ENCODE data around the gene FBXL7. TPM values are rescaled to one million over a fixed set of nuclear protein-coding genes. Genes with fewer than 3 reads are reported as not detected.

Gene FBXL7
- polyA plus RNA-seq, 3 donors from 2014 or later, result not detected

GRCh38 chr5:15579193-15579990 is 79.4 kb downstream of the FBXL7 start:
- Mint-ChIP-seq H3K27me3 (ENCODE audit: low read depth in 3 of 3) (no peaks in the 10 kb centered on the region), H3K27ac (no peak overlapping the region), H3K36me3 (peaks cover 0 to 2% (median 0%) of the 10 kb centered on the region in 3 donors), H3K4me3 (no peak overlapping the region), H3K9me3 (peaks cover 12 to 46% (median 22%) of the 10 kb centered on the region in 6 donors), H3K4me1 (no peaks in the 10 kb centered on the region)
- DNase-seq, result no peak

- H3K4me3 Mint-ChIP-seq, result no peak overlapping the region
- no peaks in the 10 kb centered on the region for H3K4me1 Mint-ChIP-seq
- H3K9me3 Mint-ChIP-seq, result peaks cover 15 to 60% (median 30%) of the 10 kb centered on the region in 6 donors
- no peak for DNase-seq
- peaks cover 0 to 4% (median 0%) of the 10 kb centered on the region in 3 donors for H3K36me3 Mint-ChIP-seq
- no peak overlapping the region for H3K27ac Mint-ChIP-seq
- H3K27me3 Mint-ChIP-seq (ENCODE audit: low read depth in 3 of 3), result peaks cover 0 to 2% (median 0%) of the 10 kb centered on the region in 3 donors
Observed at GRCh38 chr5:15584528-15584927, 84.5 kb downstream of the FBXL7 start.

- Mint-ChIP-seq H3K27ac (no peak overlapping the region), H3K27me3 (ENCODE audit: low read depth in 3 of 3) (peaks cover 0 to 2% (median 0%) of the 10 kb centered on the region in 3 donors), H3K4me3 (no peak overlapping the region), H3K9me3 (peaks cover 17 to 56% (median 32%) of the 10 kb centered on the region in 6 donors), H3K36me3 (peaks cover 0 to 4% (median 0%) of the 10 kb centered on the region in 3 donors), H3K4me1 (no peaks in the 10 kb centered on the region)
- DNase-seq, result no peak
Observed at GRCh38 chr5:15585128-15585527, 85.1 kb downstream of the FBXL7 start.

GRCh38 chr5:15585841-15586591 is 86.0 kb downstream of the FBXL7 start:
- no peaks in the 10 kb centered on the region for H3K4me1 Mint-ChIP-seq
- peaks cover 17 to 56% (median 34%) of the 10 kb centered on the region in 6 donors for H3K9me3 Mint-ChIP-seq
- DNase-seq, result no peak
- no peak overlapping the region for H3K27ac Mint-ChIP-seq
- peaks cover 0 to 4% (median 0%) of the 10 kb centered on the region in 3 donors for H3K36me3 Mint-ChIP-seq
- peaks cover 0 to 2% (median 0%) of the 10 kb centered on the region in 3 donors for H3K27me3 Mint-ChIP-seq (ENCODE audit: low read depth in 3 of 3)
- H3K4me3 Mint-ChIP-seq, result no peak overlapping the region

GRCh38 chr5:15587916-15588315 is 87.9 kb downstream of the FBXL7 start:
- Mint-ChIP-seq H3K4me1 (no peaks in the 10 kb centered on the region), H3K27me3 (ENCODE audit: low read depth in 3 of 3) (peaks cover 0 to 2% (median 0%) of the 10 kb centered on the region in 3 donors), H3K27ac (no peak overlapping the region), H3K36me3 (peaks cover 0 to 4% (median 0%) of the 10 kb centered on the region in 3 donors), H3K9me3 (peaks cover 2 to 43% (median 24%) of the 10 kb centered on the region in 6 donors), H3K4me3 (no peak overlapping the region)
- DNase-seq, result no peak

- Mint-ChIP-seq H3K36me3 (no peaks in the 10 kb centered on the region), H3K27me3 (ENCODE audit: low read depth in 3 of 3) (peaks cover 0 to 2% (median 0%) of the 10 kb centered on the region in 3 donors), H3K27ac (no peak overlapping the region), H3K9me3 (peaks cover 3 to 25% (median 14%) of the 10 kb centered on the region in 6 donors), H3K4me3 (no peak overlapping the region), H3K4me1 (no peaks in the 10 kb centered on the region)
- no peak for DNase-seq
Observed at GRCh38 chr5:15592728-15593127, 92.7 kb downstream of the FBXL7 start.

- Mint-ChIP-seq H3K27ac (no peak overlapping the region), H3K9me3 (peaks cover 2 to 21% (median 7%) of the 10 kb centered on the region in 6 donors), H3K27me3 (ENCODE audit: low read depth in 3 of 3) (no peaks in the 10 kb centered on the region), H3K4me3 (no peak overlapping the region), H3K36me3 (no peaks in the 10 kb centered on the region), H3K4me1 (no peaks in the 10 kb centered on the region)
- DNase-seq, result no peak
Observed at GRCh38 chr5:15594977-15595568, 95.1 kb downstream of the FBXL7 start.

GRCh38 chr5:15595929-15596328 is 95.9 kb downstream of the FBXL7 start:
- Mint-ChIP-seq H3K36me3 (no peaks in the 10 kb centered on the region), H3K27me3 (ENCODE audit: low read depth in 3 of 3) (no peaks in the 10 kb centered on the region), H3K9me3 (peaks cover 0 to 15% (median 3%) of the 10 kb centered on the region in 6 donors), H3K4me1 (no peaks in the 10 kb centered on the region), H3K27ac (no peak overlapping the region), H3K4me3 (no peak overlapping the region)
- DNase-seq, result no peak

GRCh38 chr5:15596936-15597335 is 97.0 kb downstream of the FBXL7 start:
- Mint-ChIP-seq H3K27ac (no peak overlapping the region), H3K27me3 (ENCODE audit: low read depth in 3 of 3) (no peaks in the 10 kb centered on the region), H3K9me3 (peaks cover 2 to 19% (median 4%) of the 10 kb centered on the region in 6 donors), H3K4me3 (no peak overlapping the region), H3K36me3 (no peaks in the 10 kb centered on the region), H3K4me1 (no peaks in the 10 kb centered on the region)
- DNase-seq, result no peak

- no peaks in the 10 kb centered on the region for H3K4me1 Mint-ChIP-seq
- peaks cover 2 to 15% (median 4%) of the 10 kb centered on the region in 6 donors for H3K9me3 Mint-ChIP-seq
Observed at GRCh38 chr5:15597804-15598203, 97.8 kb downstream of the FBXL7 start.

GRCh38 chr5:15598294-15598902 is 98.4 kb downstream of the FBXL7 start:
- Mint-ChIP-seq H3K4me1 (no peaks in the 10 kb centered on the region), H3K4me3 (no peak overlapping the region), H3K27ac (no peak overlapping the region), H3K36me3 (no peaks in the 10 kb centered on the region), H3K27me3 (ENCODE audit: low read depth in 3 of 3) (no peaks in the 10 kb centered on the region), H3K9me3 (peaks cover 2 to 15% (median 4%) of the 10 kb centered on the region in 6 donors)
- no peak for DNase-seq

More at GRCh38 chr5:15597804-15598203, 97.8 kb downstream of the FBXL7 start:
- Mint-ChIP-seq H3K36me3 (no peaks in the 10 kb centered on the region), H3K27ac (no peak overlapping the region), H3K4me3 (no peak overlapping the region), H3K27me3 (ENCODE audit: low read depth in 3 of 3) (no peaks in the 10 kb centered on the region)
- no peak for DNase-seq

GRCh38 chr5:15600035-15600434 is 100.1 kb downstream of the FBXL7 start:
- DNase-seq, result no peak
- Mint-ChIP-seq H3K36me3 (no peaks in the 10 kb centered on the region), H3K4me1 (no peaks in the 10 kb centered on the region), H3K27ac (no peak overlapping the region), H3K27me3 (ENCODE audit: low read depth in 3 of 3) (no peaks in the 10 kb centered on the region), H3K4me3 (no peak overlapping the region), H3K9me3 (peaks cover 0 to 15% (median 5%) of the 10 kb centered on the region in 6 donors)

- Mint-ChIP-seq H3K36me3 (no peaks in the 10 kb centered on the region), H3K27me3 (ENCODE audit: low read depth in 3 of 3) (no peaks in the 10 kb centered on the region), H3K9me3 (peaks cover 0 to 20% (median 3%) of the 10 kb centered on the region in 6 donors), H3K27ac (no peak overlapping the region), H3K4me3 (no peak overlapping the region), H3K4me1 (no peaks in the 10 kb centered on the region)
- DNase-seq, result no peak
Observed at GRCh38 chr5:15601274-15601673, 101.3 kb downstream of the FBXL7 start.
